NCI-H146 (cell line): Measurements from ENCODE around the gene ARL17B.
A peak's percentile ranks its signal among the peaks of the same experiment; 100 is the strongest.
"Not testable (repeated sequence)": the region's sequence is repeated elsewhere in the genome, so short reads cannot be mapped to it uniquely, and the experiment has no call there.

Experiments
- DNase-seq: peaks from one replicate; lab custom pipeline; 2025; lab: John Stamatoyannopoulos, UW

The ARL17B gene

DNA sequence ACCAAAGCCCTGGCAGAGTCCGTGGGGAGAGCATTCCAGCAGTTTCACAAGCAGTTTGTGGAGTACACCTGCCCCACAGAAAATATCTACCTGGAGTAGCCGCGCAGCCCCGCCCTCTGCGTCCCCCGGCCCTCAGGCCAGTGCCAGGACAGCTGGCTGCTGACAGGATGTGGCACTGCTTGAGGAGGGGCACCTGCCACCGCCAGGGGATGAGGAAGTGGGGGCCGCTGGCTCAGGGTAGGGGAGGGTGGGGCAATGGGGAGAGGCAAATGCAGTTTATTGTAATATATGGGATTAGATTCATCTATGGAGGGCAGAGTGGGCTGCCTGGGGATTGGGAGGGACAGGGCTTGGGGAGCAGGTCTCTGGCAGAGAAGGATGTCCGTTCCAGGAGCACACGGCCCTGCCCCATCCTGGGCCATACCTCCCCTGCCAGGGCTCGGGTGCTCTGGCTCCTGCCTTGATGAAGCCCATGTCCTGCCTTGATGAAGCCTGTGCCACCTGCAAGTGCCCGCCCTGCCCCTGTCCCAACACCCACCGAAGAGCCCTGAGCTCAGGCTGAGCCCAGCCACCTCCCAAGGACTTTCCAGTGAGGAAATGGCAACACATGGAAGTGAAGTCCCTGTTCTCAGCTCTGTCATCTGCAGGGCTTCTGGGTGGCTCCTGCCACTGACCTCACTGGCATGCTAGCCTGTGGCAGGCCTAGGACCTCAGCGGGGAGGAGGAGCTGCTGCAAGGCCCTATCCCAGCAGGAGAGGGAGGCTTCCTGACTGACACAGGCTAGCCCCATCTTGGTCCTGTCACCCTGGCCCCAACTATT lies 116.4 kb downstream of the ARL17B start:
- not testable (repeated sequence) for DNase-seq

DNA sequence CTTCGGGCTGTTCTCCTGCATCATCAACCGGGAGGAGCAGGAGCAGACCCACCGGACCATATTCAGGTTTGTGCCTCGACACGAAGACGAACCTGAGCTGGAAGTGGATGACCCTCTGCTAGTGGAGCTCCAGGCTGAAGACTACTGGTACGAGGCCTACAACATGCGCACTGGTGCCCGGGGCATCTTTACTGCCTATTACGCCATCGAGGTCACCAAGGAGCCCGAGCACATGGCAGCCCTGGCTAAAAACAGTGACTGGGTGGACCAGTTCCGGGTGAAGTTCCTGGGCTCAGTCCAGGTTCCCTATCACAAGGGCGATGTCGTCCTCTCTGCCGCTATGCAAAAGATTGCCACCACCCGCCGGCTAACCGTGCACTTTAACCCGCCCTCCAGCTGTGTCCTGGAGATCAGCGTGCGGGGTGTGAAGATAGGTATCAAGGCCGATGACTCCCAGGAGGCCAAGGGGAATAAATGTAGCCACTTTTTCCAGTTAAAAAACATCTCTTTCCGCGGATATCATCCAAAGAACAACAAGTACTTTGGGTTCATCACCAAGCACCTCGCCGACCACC lies 117.1 kb downstream of the ARL17B start:
- not testable (repeated sequence) for DNase-seq

DNA sequence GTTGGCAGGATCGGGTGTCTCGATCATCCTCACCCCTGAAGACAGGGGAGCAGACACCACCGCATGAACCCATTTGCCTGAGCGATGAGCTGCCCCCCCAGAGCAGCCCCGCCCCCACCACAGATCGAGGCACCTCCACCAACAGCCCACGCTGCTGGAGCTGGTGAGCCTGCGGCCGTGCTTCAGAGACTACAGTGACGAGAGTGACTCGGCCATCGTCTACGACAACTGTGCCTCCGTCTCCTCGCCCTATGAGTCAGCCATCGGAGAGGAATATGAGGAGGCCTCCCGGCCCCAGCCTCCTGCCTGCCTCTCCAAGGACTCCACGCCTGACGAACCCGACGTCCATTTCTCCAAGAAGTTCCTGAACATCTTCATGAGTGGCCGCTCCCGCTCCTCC lies 117.6 kb downstream of the ARL17B start:
- not testable (repeated sequence) for DNase-seq

DNA sequence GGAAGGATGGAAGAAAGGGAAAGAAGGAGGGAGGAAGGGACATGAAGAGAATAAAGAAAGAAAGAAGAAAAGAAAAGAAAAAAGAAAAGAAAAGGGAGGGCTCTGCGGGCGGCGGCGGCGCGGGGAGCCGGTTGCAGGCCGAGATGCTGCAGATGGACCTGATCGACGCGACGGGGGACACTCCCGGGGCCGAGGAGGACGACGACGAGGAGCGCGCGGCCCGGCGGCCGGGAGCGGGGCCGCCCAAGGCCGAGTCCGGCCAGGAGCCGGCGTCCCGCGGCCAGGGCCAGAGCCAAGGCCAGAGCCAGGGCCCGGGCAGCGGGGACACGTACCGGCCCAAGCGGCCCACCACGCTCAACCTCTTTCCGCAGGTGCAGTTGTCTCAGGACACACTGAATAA lies 118.1 kb downstream of the ARL17B start:
- DNase-seq, result not testable (repeated sequence)

DNA sequence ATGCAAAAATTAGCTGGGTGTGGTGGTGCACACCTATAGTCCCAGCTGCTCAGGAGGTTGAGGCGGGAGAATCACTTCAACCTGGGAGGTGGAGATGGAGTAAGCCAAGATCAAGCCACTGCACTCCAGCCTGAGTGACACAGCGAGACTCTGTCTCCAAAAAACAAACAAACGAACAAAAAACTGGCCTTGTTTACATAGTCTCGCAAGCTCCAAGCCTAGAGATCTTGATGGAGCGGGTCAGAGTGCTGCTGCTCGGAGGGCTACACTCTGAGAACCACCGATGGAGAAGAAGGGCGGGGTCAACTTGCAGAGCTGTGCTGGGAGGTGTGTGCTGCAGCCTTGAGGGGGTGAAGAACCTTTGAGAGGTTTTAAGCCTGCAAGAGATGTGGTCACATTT lies 130.2 kb downstream of the ARL17B start:
- DNase-seq, result not testable (repeated sequence)

DNA sequence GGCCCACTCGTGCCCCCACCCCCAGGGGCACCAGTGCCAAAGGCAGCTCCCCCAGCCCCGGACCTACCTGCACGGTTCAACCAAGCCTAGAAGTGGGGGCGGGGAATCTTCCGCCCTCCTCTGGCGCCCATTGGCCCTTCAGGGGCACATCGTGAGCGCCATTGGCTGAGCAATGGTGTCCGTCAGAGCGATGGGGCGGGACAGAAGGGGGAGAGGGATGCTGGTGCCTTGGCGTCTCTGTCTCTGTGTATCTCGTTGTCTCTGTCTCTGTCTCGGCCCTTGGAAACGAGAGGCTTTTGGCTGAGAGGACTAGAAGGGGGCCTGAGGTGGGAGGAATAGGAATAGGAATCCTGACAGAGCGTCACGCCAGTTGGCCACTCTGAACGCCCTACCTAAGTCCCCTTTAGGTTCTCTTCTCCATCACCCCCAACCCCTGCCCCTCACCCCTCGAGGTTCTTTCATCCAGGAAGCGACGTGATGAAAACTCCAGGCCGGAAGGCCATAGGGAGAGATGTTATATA lies 136.2 kb downstream of the ARL17B start:
- peak; percentile 89 for DNase-seq

DNA sequence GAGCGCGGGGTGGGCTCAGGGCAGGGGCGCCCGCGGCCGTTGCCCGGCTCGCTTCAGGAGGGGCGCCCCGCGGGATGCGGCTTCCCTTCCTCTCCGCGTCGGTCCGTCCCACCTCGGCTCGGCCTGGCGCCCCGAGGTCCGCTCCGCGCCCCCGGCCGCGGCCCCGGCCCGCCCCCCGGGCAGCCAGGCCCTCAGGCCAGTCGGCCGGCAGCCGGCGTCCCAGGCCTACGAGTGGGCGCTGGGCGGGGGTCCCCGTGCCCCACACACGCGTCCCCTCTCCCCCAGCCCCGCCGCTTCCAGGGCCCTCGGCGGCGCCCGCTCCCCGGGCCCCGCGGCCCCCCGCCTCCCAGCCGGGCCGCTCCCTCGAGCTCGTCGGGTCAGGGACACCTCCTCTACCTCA lies 136.7 kb downstream of the ARL17B start:
- not testable (repeated sequence) for DNase-seq
